HG03025 (cell line): ENCODE results near the gene ING4.

ENCODE experiments used
- ATAC-seq: cut with Tn5 transposase; IDR thresholded peaks from one replicate; pipeline ENCODE4 v1.9.1; 2021; ENCODE audit warnings: mild to moderate bottlenecking, moderate library complexity; ENCODE audit not compliant: unreplicated experiment, low FRiP score

The ING4 gene

GRCh38 chr12:6640497-6640896 lies 22.4 kb downstream of the ING4 start:
- no peak for ATAC-seq

GRCh38 chr12:6639151-6639801 lies 23.6 kb downstream of the ING4 start:
- no peak for ATAC-seq

- no peak for ATAC-seq
Measured at GRCh38 chr12:6638305-6638704, 24.6 kb downstream of the ING4 start.

- no peak for ATAC-seq
Measured at GRCh38 chr12:6635856-6636531, 26.9 kb downstream of the ING4 start, which contains the start of gene LPAR5. TSS of gene LPAR5 (minus strand) at chr12:6635959. CDS start at chr12:6621248, 14,711 bp downstream.

GRCh38 chr12:6635375-6635855 lies 27.5 kb downstream of the ING4 start:
- ATAC-seq = no peak

- no peak for ATAC-seq
Measured at GRCh38 chr12:6632026-6632983, 30.6 kb downstream of the ING4 start.

- ATAC-seq = no peak
Measured at GRCh38 chr12:6631549-6631961, 31.4 kb downstream of the ING4 start.

GRCh38 chr12:6630736-6631135 lies 32.2 kb downstream of the ING4 start:
- ATAC-seq = no peak

- no peak for ATAC-seq
Measured at GRCh38 chr12:6627616-6628015, 35.3 kb downstream of the ING4 start.

GRCh38 chr12:6626654-6627283 lies 36.1 kb downstream of the ING4 start:
- no peak for ATAC-seq

GRCh38 chr12:6620885-6621274 lies 42.0 kb downstream of the ING4 start:
- ATAC-seq = no peak

GRCh38 chr12:6620137-6620884 lies 42.6 kb downstream of the ING4 start:
- no peak for ATAC-seq

GRCh38 chr12:6618483-6619225 lies 44.3 kb downstream of the ING4 start:
- ATAC-seq = no peak

- ATAC-seq = no peak
Measured at GRCh38 chr12:6615802-6616201, 47.1 kb downstream of the ING4 start.

- ATAC-seq = no peak
Measured at GRCh38 chr12:6614513-6615172, 48.3 kb downstream of the ING4 start.

- no peak for ATAC-seq
Measured at GRCh38 chr12:6613776-6614512, 49.0 kb downstream of the ING4 start.

- ATAC-seq = no peak
Measured at GRCh38 chr12:6613015-6613775, 49.7 kb downstream of the ING4 start.
